ENCODE data around the gene CNST.
"Not testable (repeated sequence)": the region's sequence is repeated elsewhere in the genome, so short reads cannot be mapped to it uniquely, and the experiment has no call there.

Gene CNST

DNA sequence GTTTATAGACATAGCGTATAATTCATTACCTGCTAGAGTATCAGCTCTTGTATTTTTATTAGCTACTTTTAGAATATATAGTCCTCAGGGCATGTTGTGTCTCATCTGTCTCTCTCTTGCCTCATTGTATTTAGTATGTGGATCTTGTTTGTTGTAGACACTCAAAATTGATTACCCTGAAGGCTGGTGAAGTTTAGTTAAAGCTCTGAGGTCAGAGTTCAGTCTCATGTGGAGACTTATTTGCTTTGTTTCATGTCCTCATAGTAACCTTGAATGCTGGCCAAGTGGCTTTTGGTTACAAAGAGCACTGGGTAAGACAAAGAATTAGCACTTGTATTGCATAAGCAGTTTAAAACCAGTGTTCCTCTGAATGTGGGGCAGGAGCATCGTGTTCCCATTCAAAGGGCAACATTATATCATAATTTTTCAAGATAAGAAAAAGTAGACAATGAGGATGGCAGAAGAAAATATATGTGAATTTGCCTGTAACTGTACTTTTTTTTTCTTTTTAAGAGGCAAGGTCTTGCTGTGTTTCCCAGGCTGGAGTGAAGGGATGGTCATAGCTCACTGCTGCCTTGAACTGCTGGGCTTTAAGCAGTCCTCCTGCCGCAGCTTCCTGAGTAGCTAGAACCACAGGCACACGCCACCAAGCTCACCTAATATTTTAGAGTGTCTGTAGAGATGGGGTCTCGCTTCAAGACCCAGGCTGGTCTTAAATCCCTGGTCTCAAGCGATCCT lies 17.4 kb downstream of the CNST start:
- TF ChIP-seq Cebpa-rat (IDR thresholded peaks at IDR 0.05) = no peak
- no peak overlapping the region for H3K27ac ChIP-seq
- no peak overlapping the region for H3K4me3 ChIP-seq
- peaks cover 0 to 9% (median 5%) of the 10 kb centered on the region in 11 experiments; a peak in 8 of 22 replicates for H3K9me3 ChIP-seq (replicated peaks in 1 of 11)
- peaks cover 0 to 42% (median 5%) of the 10 kb centered on the region in 11 experiments; a peak in 7 of 22 replicates for H4K20me1 ChIP-seq
- no peak overlapping the region for H3K4me2 ChIP-seq
- H3K9ac ChIP-seq = no peak overlapping the region
- peaks cover 18 to 45% (median 26%) of the 10 kb centered on the region in 10 experiments for H3K4me1 ChIP-seq
- H3K27me3 ChIP-seq = no peaks in the 10 kb centered on the region
- peaks cover 30 to 52% (median 44%) of the 10 kb centered on the region in 11 experiments for H3K36me3 ChIP-seq

- no peak for TF ChIP-seq Cebpa-rat (IDR thresholded peaks at IDR 0.05)
- Histone ChIP-seq H3K9ac (no peak overlapping the region), H3K4me2 (peak overlapping the region in 4 of 11 experiments; percentile 5 to 53 (median 26); a peak in 5 of 22 replicates), H3K36me3 (peaks cover 46 to 63% (median 57%) of the 10 kb centered on the region in 11 experiments), H3K4me3 (no peak overlapping the region), H3K4me1 (peaks cover 0 to 21% (median 4%) of the 10 kb centered on the region in 10 experiments; a peak in 10 of 20 replicates), H4K20me1 (peaks cover 0 to 41% (median 0%) of the 10 kb centered on the region in 11 experiments; a peak in 6 of 22 replicates), H3K9me3 (replicated peaks in 1 of 11) (peaks cover 10 to 33% (median 25%) of the 10 kb centered on the region in 11 experiments), H3K27me3 (no peaks in the 10 kb centered on the region), H3K27ac (peak overlapping the region in 4 of 11 experiments; percentile 6 to 58 (median 22); a peak in 5 of 22 replicates)
Observed at GRCh38 chr1:246587032-246587431, 20.8 kb downstream of the CNST start.

- Histone ChIP-seq H3K36me3 (peaks cover 46 to 63% (median 57%) of the 10 kb centered on the region in 11 experiments), H3K9me3 (replicated peaks in 1 of 11) (peaks cover 10 to 35% (median 28%) of the 10 kb centered on the region in 11 experiments), H4K20me1 (peaks cover 0 to 35% (median 0%) of the 10 kb centered on the region in 11 experiments; a peak in 6 of 22 replicates), H3K4me3 (no peak overlapping the region), H3K4me2 (peak overlapping the region in 4 of 11 experiments; percentile 5 to 53 (median 26); a peak in 6 of 22 replicates), H3K9ac (no peak overlapping the region; a peak in 1 of 22 replicates), H3K27me3 (no peaks in the 10 kb centered on the region), H3K27ac (peak overlapping the region in 4 of 11 experiments; percentile 6 to 58 (median 22); a peak in 6 of 22 replicates), H3K4me1 (peaks cover 0 to 21% (median 4%) of the 10 kb centered on the region in 10 experiments; a peak in 10 of 20 replicates)
- TF ChIP-seq Cebpa-rat (IDR thresholded peaks at IDR 0.05) = no peak
Observed at GRCh38 chr1:246587606-246588005, 21.4 kb downstream of the CNST start.

DNA sequence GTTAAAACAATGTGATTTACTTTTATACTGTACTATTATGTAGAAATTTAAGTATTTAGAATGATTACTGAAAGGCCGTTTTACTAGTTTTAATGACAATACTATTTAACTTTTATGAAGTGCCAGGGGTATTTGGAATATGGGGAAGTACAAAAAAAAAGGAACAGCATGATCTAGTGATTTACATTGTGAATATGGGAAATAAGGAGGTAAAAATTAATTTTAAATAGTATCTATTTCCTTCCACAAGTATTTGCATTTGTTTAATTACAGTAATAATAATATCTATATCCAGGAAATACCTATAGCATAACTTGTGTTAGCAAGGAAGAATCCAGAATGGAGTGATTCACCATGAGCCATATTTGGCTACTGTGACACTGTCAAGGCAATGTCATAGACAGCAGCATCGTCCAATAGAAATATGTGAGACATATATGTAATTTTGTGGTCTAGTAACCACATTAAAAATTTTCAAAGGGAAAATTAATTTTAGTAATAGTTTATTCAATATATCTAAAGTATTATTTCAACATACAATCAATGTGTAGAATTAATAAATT lies 22.0 kb downstream of the CNST start:
- no peak overlapping the region for H3K9ac ChIP-seq
- H3K4me1 ChIP-seq = peaks cover 0 to 21% (median 4%) of the 10 kb centered on the region in 10 experiments; a peak in 10 of 20 replicates
- no peak for TF ChIP-seq Cebpa-rat (IDR thresholded peaks at IDR 0.05)
- peaks cover 10 to 35% (median 28%) of the 10 kb centered on the region in 11 experiments for H3K9me3 ChIP-seq (replicated peaks in 1 of 11)
- H3K27me3 ChIP-seq = no peaks in the 10 kb centered on the region
- H4K20me1 ChIP-seq = peaks cover 0 to 31% (median 0%) of the 10 kb centered on the region in 11 experiments; a peak in 6 of 22 replicates
- peak overlapping the region in 3 of 11 experiments; percentile 11 to 58 (median 33); a peak in 1 of 22 replicates for H3K27ac ChIP-seq
- peak overlapping the region in 1 of 11 experiments; percentile 24; a peak in 2 of 22 replicates for H3K4me2 ChIP-seq
- H3K36me3 ChIP-seq = peaks cover 46 to 63% (median 57%) of the 10 kb centered on the region in 11 experiments
- no peak overlapping the region for H3K4me3 ChIP-seq

- Histone ChIP-seq H3K4me1 (peaks cover 0 to 21% (median 4%) of the 10 kb centered on the region in 10 experiments; a peak in 10 of 20 replicates), H3K4me3 (peak overlapping the region in 1 of 10 experiments; percentile 9; a peak in 1 of 20 replicates), H3K36me3 (peaks cover 50 to 64% (median 57%) of the 10 kb centered on the region in 11 experiments), H4K20me1 (peaks cover 0 to 39% (median 0%) of the 10 kb centered on the region in 11 experiments; a peak in 5 of 22 replicates), H3K9me3 (replicated peaks in 1 of 11) (peaks cover 10 to 35% (median 28%) of the 10 kb centered on the region in 11 experiments)
- not testable (repeated sequence) for H3K27ac ChIP-seq, H3K9ac ChIP-seq, H3K27me3 ChIP-seq, H3K4me2 ChIP-seq
Observed at GRCh38 chr1:246589919-246590318, 23.7 kb downstream of the CNST start.

GRCh38 chr1:246591047-246591446 lies 24.8 kb downstream of the CNST start:
- peaks cover 55 to 67% (median 60%) of the 10 kb centered on the region in 11 experiments for H3K36me3 ChIP-seq

DNA sequence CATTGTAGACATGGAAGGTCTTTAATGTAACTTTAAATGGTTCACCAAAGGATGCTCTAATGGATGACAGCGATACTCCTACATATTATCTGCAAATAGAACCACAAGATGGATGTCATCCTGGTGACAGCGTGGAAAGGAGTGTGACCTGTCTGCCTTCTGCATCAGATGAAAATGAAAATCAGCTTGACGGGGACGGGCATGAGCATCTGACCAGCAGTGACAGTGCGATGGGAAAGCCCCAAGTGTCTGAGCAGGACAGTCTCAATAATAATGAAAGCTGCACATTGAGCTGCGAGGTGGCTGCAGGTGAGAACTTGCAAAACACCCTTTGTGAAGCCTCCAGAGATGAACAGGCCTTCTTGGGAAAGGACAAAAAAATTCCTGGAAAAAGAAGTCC lies 25.2 kb downstream of the CNST start:
- peaks cover 0 to 34% (median 0%) of the 10 kb centered on the region in 11 experiments; a peak in 4 of 22 replicates for H4K20me1 ChIP-seq
- H3K27ac ChIP-seq = no peak overlapping the region
- no peak overlapping the region for H3K4me3 ChIP-seq
- H3K27me3 ChIP-seq = no peaks in the 10 kb centered on the region
- H3K4me1 ChIP-seq = peaks cover 0 to 21% (median 4%) of the 10 kb centered on the region in 10 experiments; a peak in 10 of 20 replicates
- no peak overlapping the region for H3K9ac ChIP-seq
- no peak overlapping the region for H3K4me2 ChIP-seq
- TF ChIP-seq Cebpa-rat (IDR thresholded peaks at IDR 0.05) = no peak
- H3K9me3 ChIP-seq (replicated peaks in 1 of 11) = peaks cover 10 to 41% (median 32%) of the 10 kb centered on the region in 11 experiments
- H3K36me3 ChIP-seq = peaks cover 58 to 72% (median 64%) of the 10 kb centered on the region in 11 experiments

More at GRCh38 chr1:246591047-246591446, 24.8 kb downstream of the CNST start:
- Histone ChIP-seq H3K27me3 (no peaks in the 10 kb centered on the region), H3K4me3 (no peak overlapping the region), H4K20me1 (peaks cover 0 to 34% (median 0%) of the 10 kb centered on the region in 11 experiments; a peak in 4 of 22 replicates), H3K4me2 (no peak overlapping the region), H3K4me1 (peaks cover 0 to 21% (median 4%) of the 10 kb centered on the region in 10 experiments; a peak in 10 of 20 replicates), H3K27ac (no peak overlapping the region), H3K9ac (no peak overlapping the region), H3K9me3 (replicated peaks in 1 of 11) (peaks cover 10 to 38% (median 29%) of the 10 kb centered on the region in 11 experiments)
- no peak for TF ChIP-seq Cebpa-rat (IDR thresholded peaks at IDR 0.05)

DNA sequence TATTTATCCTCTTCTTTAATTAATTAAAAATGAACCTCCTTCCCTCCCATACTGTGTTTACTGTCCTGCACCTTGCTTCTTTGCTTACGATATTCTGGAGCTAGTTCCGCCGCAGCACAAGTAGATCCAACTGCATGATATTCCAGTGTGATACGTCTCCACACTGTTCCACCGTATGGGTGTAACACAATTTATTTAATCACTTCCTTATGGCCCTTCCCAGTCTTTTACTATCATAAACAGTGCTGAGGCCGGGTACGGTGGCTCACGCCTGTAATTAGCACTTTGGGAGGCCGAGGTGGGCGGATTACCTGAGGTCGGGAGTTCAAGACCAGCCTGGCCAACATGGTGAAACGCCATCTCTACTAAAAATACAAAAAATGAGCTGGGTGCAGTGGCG lies 25.7 kb downstream of the CNST start:
- H3K4me2 ChIP-seq = no peak overlapping the region
- H3K27ac ChIP-seq = no peak overlapping the region
- no peak overlapping the region for H3K4me3 ChIP-seq
- H3K4me1 ChIP-seq = peaks cover 0 to 16% (median 4%) of the 10 kb centered on the region in 10 experiments; a peak in 10 of 20 replicates
- no peaks in the 10 kb centered on the region for H3K27me3 ChIP-seq
- H3K36me3 ChIP-seq = peaks cover 63 to 74% (median 69%) of the 10 kb centered on the region in 11 experiments
- H3K9me3 ChIP-seq (replicated peaks in 1 of 11) = peaks cover 10 to 41% (median 32%) of the 10 kb centered on the region in 11 experiments
- TF ChIP-seq Cebpa-rat (IDR thresholded peaks at IDR 0.05) = no peak
- H3K9ac ChIP-seq = no peak overlapping the region
- H4K20me1 ChIP-seq = peaks cover 0 to 31% (median 0%) of the 10 kb centered on the region in 11 experiments; a peak in 5 of 22 replicates
